ENCODE data around the gene ZNF280A. TPM values are rescaled to one million over a fixed set of nuclear protein-coding genes. Genes with fewer than 3 reads are reported as not detected.
"Not testable (repeated sequence)": the region's sequence is repeated elsewhere in the genome, so short reads cannot be mapped to it uniquely, and the experiment has no call there.

The ZNF280A gene
- total and polyA plus RNA-seq, 3 experiments from 2014 or later: not detected

GRCh38 chr22:22480940-22481339 is 39.1 kb downstream of the ZNF280A start:
- no peaks in the 10 kb centered on the region for H3K4me1 ChIP-seq (ENCODE audit: insufficient read depth, low read length)
- H3K27ac ChIP-seq (ENCODE audit: low read depth, low read length): no peak overlapping the region
- ChIA-PET POLR2A (no interaction called here), CTCF (interaction anchor here (1.5 kb wide), 1 partner anchor 905 kb away, joined by 3 read pairs; no protein-coding TSS in a partner anchor)
- H3K27me3 Mint-ChIP-seq: peaks cover 0 to 1% of the 10 kb centered on the region in 2 donors
- no peaks in the 10 kb centered on the region for H3K27me3 ChIP-seq (ENCODE audit: insufficient read depth, low read length, poor library complexity, severe bottlenecking)
- no peak overlapping the region for H3K4me3 Mint-ChIP-seq
- no peaks in the 10 kb centered on the region for H3K9me3 Mint-ChIP-seq
- DNase-seq: no peak
- H3K9me3 ChIP-seq (ENCODE audit: low read length): no peaks in the 10 kb centered on the region
- H3K36me3 Mint-ChIP-seq: peaks cover 0 to 5% (median 3%) of the 10 kb centered on the region in 3 donors
- H3K36me3 ChIP-seq (ENCODE audit: insufficient read depth, low read length): no peaks in the 10 kb centered on the region
- H3K4me3 ChIP-seq (ENCODE audit: low read length): no peak overlapping the region
- no peaks in the 10 kb centered on the region for H3K4me1 Mint-ChIP-seq
- H3K27ac Mint-ChIP-seq: no peak overlapping the region

DNA sequence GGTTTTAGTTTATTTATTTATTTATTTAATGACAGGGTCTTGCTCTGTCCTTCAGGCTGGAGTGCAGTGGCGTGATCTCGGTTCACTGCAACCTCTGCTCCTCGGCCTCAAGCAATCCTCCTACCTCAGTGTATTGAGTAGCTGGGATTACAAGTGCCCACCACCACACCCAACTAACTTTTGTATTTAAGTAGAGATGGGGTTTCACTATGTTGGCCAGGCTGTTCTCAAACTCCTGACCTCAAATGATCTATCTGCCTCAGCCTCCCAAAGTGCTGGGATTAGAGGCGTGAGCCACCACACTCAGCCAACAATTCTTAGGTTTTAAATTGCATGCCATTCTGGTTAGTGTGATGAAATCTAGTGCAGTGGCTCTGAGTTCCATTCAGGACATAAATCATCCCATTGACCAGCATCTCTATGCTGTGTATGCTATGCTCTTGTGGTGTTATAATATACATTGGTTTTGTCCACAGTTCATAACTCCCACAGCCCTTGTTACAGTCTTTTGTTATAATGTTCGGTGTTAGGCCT is 40.0 kb downstream of the ZNF280A start:
- ChIA-PET CTCF (interaction anchor here (1.5 kb wide), 1 partner anchor 906 kb away, joined by 3 read pairs; no protein-coding TSS in a partner anchor), POLR2A (no interaction called here)
- Mint-ChIP-seq H3K4me3 (no peak overlapping the region), H3K9me3 (no peaks in the 10 kb centered on the region), H3K27ac (no peak overlapping the region), H3K27me3 (peaks cover 0 to 1% of the 10 kb centered on the region in 2 donors), H3K36me3 (peaks cover 0 to 1% (median 1%) of the 10 kb centered on the region in 3 donors), H3K4me1 (no peaks in the 10 kb centered on the region)
- H3K9me3 ChIP-seq (ENCODE audit: low read length): no peaks in the 10 kb centered on the region
- no peak for DNase-seq
- no peaks in the 10 kb centered on the region for H3K36me3 ChIP-seq (ENCODE audit: insufficient read depth, low read length)
- no peaks in the 10 kb centered on the region for H3K4me1 ChIP-seq (ENCODE audit: insufficient read depth, low read length)
- no peaks in the 10 kb centered on the region for H3K27me3 ChIP-seq (ENCODE audit: insufficient read depth, low read length, poor library complexity, severe bottlenecking)
- H3K27ac ChIP-seq (ENCODE audit: low read depth, low read length): no peak overlapping the region
- H3K4me3 ChIP-seq (ENCODE audit: low read length): no peak overlapping the region

- H3K4me1 ChIP-seq (ENCODE audit: insufficient read depth, low read length): no peaks in the 10 kb centered on the region
- DNase-seq: no peak
- no peak overlapping the region for H3K27ac ChIP-seq (ENCODE audit: low read depth, low read length)
- Mint-ChIP-seq H3K27me3 (peaks cover 3 to 6% of the 10 kb centered on the region in 2 donors), H3K36me3 (no peaks in the 10 kb centered on the region), H3K4me3 (no peak overlapping the region), H3K4me1 (no peaks in the 10 kb centered on the region), H3K27ac (no peak overlapping the region), H3K9me3 (no peaks in the 10 kb centered on the region)
- ChIA-PET CTCF (no interaction called here), POLR2A (no interaction called here)
- no peak overlapping the region for H3K4me3 ChIP-seq (ENCODE audit: low read length)
- H3K9me3 ChIP-seq (ENCODE audit: low read length): no peaks in the 10 kb centered on the region
- H3K36me3 ChIP-seq (ENCODE audit: insufficient read depth, low read length): no peaks in the 10 kb centered on the region
- no peaks in the 10 kb centered on the region for H3K27me3 ChIP-seq (ENCODE audit: insufficient read depth, low read length, poor library complexity, severe bottlenecking)
These were observed 41.0 kb downstream of the ZNF280A start for GRCh38 chr22:22479116-22479515.

DNA sequence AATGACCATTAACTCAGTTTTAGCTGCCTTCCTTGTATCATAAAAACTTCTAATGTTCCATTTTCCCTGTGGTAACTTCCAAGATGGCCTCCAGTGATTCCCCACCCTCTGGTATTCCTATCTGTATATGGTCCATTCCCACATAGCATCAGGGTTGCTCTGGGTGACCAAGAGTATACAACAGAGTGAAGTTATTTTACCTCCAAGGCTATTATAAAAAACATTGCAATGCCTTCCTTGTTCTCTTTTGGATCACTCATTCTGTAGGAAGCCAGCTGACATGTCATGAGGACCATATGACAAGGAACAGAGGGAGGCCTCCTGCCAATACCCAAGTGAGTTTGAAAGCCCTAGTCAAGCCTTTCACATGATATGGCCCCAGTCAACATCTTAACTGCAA is 41.6 kb downstream of the ZNF280A start:
- CTCF ChIA-PET: no interaction called here
- no peak for DNase-seq
- no peaks in the 10 kb centered on the region for H3K9me3 ChIP-seq (ENCODE audit: low read length)
- H3K4me1 ChIP-seq (ENCODE audit: insufficient read depth, low read length): no peaks in the 10 kb centered on the region
- Mint-ChIP-seq H3K36me3 (no peaks in the 10 kb centered on the region), H3K4me3 (no peak overlapping the region), H3K27me3 (peaks cover 3 to 6% of the 10 kb centered on the region in 2 donors), H3K4me1 (no peaks in the 10 kb centered on the region), H3K9me3 (no peaks in the 10 kb centered on the region), H3K27ac (peak overlapping the region in 1 of 8 donors; percentile 42)
- no peak overlapping the region for H3K4me3 ChIP-seq (ENCODE audit: low read length)
- POLR2A ChIA-PET: no interaction called here
- H3K36me3 ChIP-seq (ENCODE audit: insufficient read depth, low read length): no peaks in the 10 kb centered on the region
- H3K27ac ChIP-seq (ENCODE audit: low read depth, low read length): no peak overlapping the region
- no peaks in the 10 kb centered on the region for H3K27me3 ChIP-seq (ENCODE audit: insufficient read depth, low read length, poor library complexity, severe bottlenecking)

GRCh38 chr22:22474733-22475132 is 45.3 kb downstream of the ZNF280A start:
- ChIA-PET POLR2A (interaction anchor here (0.6 kb wide), 1 partner anchor 24 kb away, joined by 4 read pairs; no protein-coding TSS in a partner anchor), CTCF (interaction anchor here (0.7 to 2.5 kb wide), 2 partner anchors 11 to 93 kb away, joined by 3 to 12 read pairs; no protein-coding TSS in a partner anchor)
- peaks cover 3 to 17% of the 10 kb centered on the region in 2 donors for H3K27me3 Mint-ChIP-seq
- no peaks in the 10 kb centered on the region for H3K27me3 ChIP-seq (ENCODE audit: insufficient read depth, low read length, poor library complexity, severe bottlenecking)
- no peak overlapping the region for H3K4me3 ChIP-seq (ENCODE audit: low read length)
- no peak overlapping the region for H3K27ac ChIP-seq (ENCODE audit: low read depth, low read length)
- H3K27ac Mint-ChIP-seq: no peak overlapping the region
- H3K4me1 ChIP-seq (ENCODE audit: insufficient read depth, low read length): no peaks in the 10 kb centered on the region
- H3K9me3 Mint-ChIP-seq: peaks cover 3 to 9% (median 3%) of the 10 kb centered on the region in 5 donors
- H3K9me3 ChIP-seq (ENCODE audit: low read length): no peaks in the 10 kb centered on the region
- DNase-seq: no peak
- no peak overlapping the region for H3K4me3 Mint-ChIP-seq
- H3K36me3 ChIP-seq (ENCODE audit: insufficient read depth, low read length): no peaks in the 10 kb centered on the region
- peaks cover 0 to 3% (median 0%) of the 10 kb centered on the region in 3 donors for H3K36me3 Mint-ChIP-seq
- no peaks in the 10 kb centered on the region for H3K4me1 Mint-ChIP-seq

DNA sequence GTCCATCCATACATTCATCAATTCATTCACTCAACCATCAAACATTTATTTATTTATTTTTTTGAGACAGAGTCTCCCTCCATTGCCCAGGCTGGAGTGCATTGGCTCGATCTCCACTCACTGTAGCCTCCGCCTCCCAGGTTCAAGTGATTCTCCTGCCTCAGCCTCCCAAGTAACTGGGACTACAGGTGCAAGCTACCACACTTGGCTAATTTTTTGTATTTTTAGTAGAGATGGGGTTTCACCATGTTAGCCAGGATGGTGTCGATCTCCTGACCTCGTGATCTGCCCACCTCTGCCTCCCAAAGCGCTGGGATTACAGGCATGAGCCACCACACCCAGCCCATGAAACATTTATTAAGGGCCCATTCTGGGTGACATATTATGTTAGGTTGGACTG is 49.0 kb downstream of the ZNF280A start:
- Mint-ChIP-seq H3K27me3 (peaks cover 4 to 26% of the 10 kb centered on the region in 2 donors), H3K9me3 (peaks cover 11 to 41% (median 26%) of the 10 kb centered on the region in 5 donors)
- H3K4me3 ChIP-seq (ENCODE audit: low read length); CTCF ChIA-PET; H3K36me3 ChIP-seq (ENCODE audit: insufficient read depth, low read length); H3K36me3 Mint-ChIP-seq; POLR2A ChIA-PET; H3K9me3 ChIP-seq (ENCODE audit: low read length); H3K27me3 ChIP-seq (ENCODE audit: insufficient read depth, low read length, poor library complexity, severe bottlenecking); H3K4me3 Mint-ChIP-seq; H3K27ac Mint-ChIP-seq; H3K4me1 Mint-ChIP-seq; DNase-seq; H3K27ac ChIP-seq (ENCODE audit: low read depth, low read length); H3K4me1 ChIP-seq (ENCODE audit: insufficient read depth, low read length): not testable (repeated sequence)

DNA sequence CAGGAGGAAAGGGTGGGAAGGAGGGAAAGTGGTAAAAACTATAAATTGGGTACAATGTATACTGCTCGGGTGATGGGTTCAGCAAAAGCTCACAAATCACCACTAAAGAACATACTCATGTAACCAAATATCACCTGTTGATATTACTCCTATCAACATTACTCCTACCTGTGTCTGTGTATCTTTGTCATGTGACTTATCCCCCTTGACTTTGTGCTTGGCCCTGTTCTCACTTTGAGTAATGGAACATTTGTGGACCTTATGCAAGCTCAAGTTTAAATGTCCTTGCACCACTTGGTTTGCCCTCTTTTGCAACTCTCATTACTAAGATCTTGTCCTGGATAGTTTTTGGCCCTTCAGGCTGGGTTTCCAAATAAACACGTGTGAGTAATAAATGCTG is 50.5 kb downstream of the ZNF280A start:
- Mint-ChIP-seq H3K9me3 (peaks cover 11 to 41% (median 26%) of the 10 kb centered on the region in 5 donors), H3K4me1 (no peaks in the 10 kb centered on the region), H3K36me3 (peaks cover 0 to 6% (median 0%) of the 10 kb centered on the region in 3 donors), H3K27ac (no peak overlapping the region), H3K4me3 (no peak overlapping the region), H3K27me3 (peaks cover 13 to 32% of the 10 kb centered on the region in 2 donors)
- DNase-seq: no peak
- Histone ChIP-seq H3K27ac (ENCODE audit: low read depth, low read length) (no peak overlapping the region), H3K36me3 (ENCODE audit: insufficient read depth, low read length) (no peaks in the 10 kb centered on the region), H3K4me1 (ENCODE audit: insufficient read depth, low read length) (no peaks in the 10 kb centered on the region), H3K9me3 (ENCODE audit: low read length) (no peaks in the 10 kb centered on the region), H3K4me3 (ENCODE audit: low read length) (no peak overlapping the region), H3K27me3 (ENCODE audit: insufficient read depth, low read length, poor library complexity, severe bottlenecking) (peaks cover 3% of the 10 kb centered on the region)
- CTCF ChIA-PET: no interaction called here
- POLR2A ChIA-PET: no interaction called here

- Mint-ChIP-seq H3K9me3 (peaks cover 11 to 41% (median 27%) of the 10 kb centered on the region in 5 donors), H3K27me3 (peaks cover 17 to 37% of the 10 kb centered on the region in 2 donors)
- CTCF ChIA-PET; POLR2A ChIA-PET; H3K4me3 ChIP-seq (ENCODE audit: low read length); H3K4me1 Mint-ChIP-seq; DNase-seq; H3K4me3 Mint-ChIP-seq; H3K9me3 ChIP-seq (ENCODE audit: low read length); H3K27me3 ChIP-seq (ENCODE audit: insufficient read depth, low read length, poor library complexity, severe bottlenecking); H3K36me3 Mint-ChIP-seq; H3K27ac ChIP-seq (ENCODE audit: low read depth, low read length); H3K36me3 ChIP-seq (ENCODE audit: insufficient read depth, low read length); H3K27ac Mint-ChIP-seq; H3K4me1 ChIP-seq (ENCODE audit: insufficient read depth, low read length): not testable (repeated sequence)
These were observed 51.1 kb downstream of the ZNF280A start for GRCh38 chr22:22468794-22469469.

Data from CD8-positive, alpha-beta memory T cell (primary cell).